CD4-positive, alpha-beta T cell (primary cell): Measurements from ENCODE around the gene COL18A1. TPM values are rescaled to one million over a fixed set of nuclear protein-coding genes. Genes with fewer than 3 reads are reported as not detected.

Experiments used
- ATAC-seq: fragments of 200-7000 bp; cut with Tn5 transposase; one replicate; pipeline ENCODE4 v1.10.0; 2022; ENCODE audit warnings: mild to moderate bottlenecking; ENCODE audit not compliant: poor library complexity
- CTCF ChIA-PET: fragments of 350-600 bp; sonication (Branson Sonifier 250); formaldehyde crosslinking; loops from one replicate; lab custom pipeline; 2021; ENCODE audit warnings: antibody characterized with exemption, inconsistent platforms; lab: Charles Lee
- POLR2A ChIA-PET: fragments of 350-600 bp; sonication (Branson Sonifier 250); formaldehyde crosslinking; loops from one replicate; lab custom pipeline; 2021; ENCODE audit warnings: antibody characterized with exemption, inconsistent platforms; lab: Charles Lee
- DNase-seq, 14 experiments: peaks; one replicate each; pipeline ENCODE4 v3.0.0-alpha.2; 2013 to 2020; ENCODE audit warnings: mixed read lengths in 2 of 14
- H3K27ac ChIP-seq, 2 donors: one replicate each; pipeline versions ENCODE4 v1.5.1 to v1.7.0; 2013; ENCODE audit warnings: low read length in 2 of 2, low read depth in 1 of 2, mild to moderate bottlenecking in 1 of 2
- H3K27me3 ChIP-seq, 2 experiments: 1 replicate in 1 of 2; 2 replicates in 1 of 2; pipeline versions ENCODE4 v1.6.1 to v1.7.0; 2013; ENCODE audit warnings: low read length in 2 of 2, control low read depth in 1 of 2, mild to moderate bottlenecking in 1 of 2, moderate library complexity in 1 of 2; ENCODE audit not compliant: insufficient read depth in 2 of 2, control insufficient read depth in 1 of 2
- H3K36me3 ChIP-seq: one replicate; pipeline ENCODE4 v1.6.1; 2013; ENCODE audit warnings: low read length, control low read depth; ENCODE audit not compliant: insufficient read depth
- H3K4me1 ChIP-seq: one replicate; pipeline ENCODE4 v1.6.1; 2013; ENCODE audit warnings: low read length, control low read depth; ENCODE audit not compliant: insufficient read depth
- H3K4me3 ChIP-seq: one replicate; pipeline ENCODE4 v1.5.1; 2013; ENCODE audit warnings: mild to moderate bottlenecking, low read length, moderate library complexity
- H3K9me3 ChIP-seq, 2 experiments: 1 replicate in 1 of 2; 2 replicates in 1 of 2; pipeline versions ENCODE4 v1.6.1 to v1.7.0; 2013; ENCODE audit warnings: low read length in 2 of 2, mild to moderate bottlenecking in 2 of 2, control low read depth in 1 of 2, moderate library complexity in 1 of 2; ENCODE audit not compliant: control insufficient read depth in 1 of 2, insufficient read depth in 1 of 2
- H3K27ac Mint-ChIP-seq: one replicate; pipeline ENCODE4 v1.8.0; 2020; ENCODE audit warnings: mixed read lengths
- H3K27me3 Mint-ChIP-seq: one replicate; pipeline ENCODE4 v1.8.0; 2021; ENCODE audit warnings: mixed read lengths
- H3K36me3 Mint-ChIP-seq: one replicate; pipeline ENCODE4 v1.8.0; 2021; ENCODE audit warnings: low read depth, mixed read lengths
- H3K4me1 Mint-ChIP-seq: one replicate; pipeline ENCODE4 v1.8.0; 2021; ENCODE audit warnings: low read depth, mixed read lengths
- H3K4me3 Mint-ChIP-seq: one replicate; pipeline ENCODE4 v1.8.0; 2020; ENCODE audit warnings: mild to moderate bottlenecking, mixed read lengths
- H3K9me3 Mint-ChIP-seq: one replicate; pipeline ENCODE4 v1.8.0; 2020; ENCODE audit warnings: mixed read lengths
- CTCF ChIP-seq: fragments of 200-600 bp; IDR thresholded peaks from one replicate; pipeline ENCODE4 v1.8.0; 2022; ENCODE audit warnings: antibody characterized with exemption, mild to moderate bottlenecking
- intact Hi-C, 2 experiments: fragments of 100-400 bp; cut with DNase I in 1 of 2; cut with micrococcal nuclease in 1 of 2; formaldehyde crosslinking; loops; one replicate each; pipeline versions ENCODE4 v1.15.1 to v1.9.0; 2023 to 2025; cut with DNase I, micrococcal nuclease
- total RNA-seq, 174 experiments: library from RNA in 2 of 174; stranded (reverse) in 2 of 174; gene quantifications; one replicate each; pipeline ENCODE4 v1.2.3 and lab custom pipeline; 2021 to 2026

The COL18A1 gene
- total RNA-seq, 2 experiments from 2014 or later = 15.2 to 16.0 TPM

GRCh38 chr21:45405271-45405818 lies 380 bp downstream of the COL18A1 start:
- H3K9me3 Mint-ChIP-seq = peaks cover 5% of the 10 kb centered on the region
- DNase-seq (peak in 1 of 14 experiments; percentile 32), ATAC-seq (no peak)
- no peaks in the 10 kb centered on the region for H3K36me3 Mint-ChIP-seq
- Histone ChIP-seq H3K4me3 (no peak overlapping the region), H3K27me3 (peaks cover 54 to 57% of the 10 kb centered on the region in 2 experiments), H3K27ac (no peak overlapping the region), H3K4me1 (peaks cover 19% of the 10 kb centered on the region), H3K36me3 (no peaks in the 10 kb centered on the region), H3K9me3 (peaks cover 0 to 34% of the 10 kb centered on the region in 2 experiments)
- peaks cover 67% of the 10 kb centered on the region for H3K27me3 Mint-ChIP-seq
- intact Hi-C loops = no loop called here
- ChIA-PET CTCF (no interaction called here), POLR2A (no interaction called here)
- H3K4me3 Mint-ChIP-seq = no peak overlapping the region
- no peak for TF ChIP-seq CTCF
- no peak overlapping the region for H3K27ac Mint-ChIP-seq
- H3K4me1 Mint-ChIP-seq = peaks cover 18% of the 10 kb centered on the region

- intact Hi-C loops = no loop called here
- peaks cover 63% of the 10 kb centered on the region for H3K27me3 Mint-ChIP-seq
- CTCF ChIA-PET = no interaction called here
Measured at GRCh38 chr21:45405819-45406762, 1.1 kb downstream of the COL18A1 start.

More at GRCh38 chr21:45405819-45406762, 1.1 kb downstream of the COL18A1 start:
- peaks cover 51 to 57% of the 10 kb centered on the region in 2 experiments for H3K27me3 ChIP-seq
- POLR2A ChIA-PET = interaction anchor here (0.6 kb wide), 1 partner anchor 66 kb away, joined by 3 read pairs; no protein-coding TSS in a partner anchor
- H3K27ac Mint-ChIP-seq = no peak overlapping the region
- H3K4me1 Mint-ChIP-seq = peaks cover 18% of the 10 kb centered on the region
- H3K36me3 Mint-ChIP-seq = no peaks in the 10 kb centered on the region
- peak in 1 of 14 experiments; percentile 18 for DNase-seq
- H3K27ac ChIP-seq = no peak overlapping the region
- H3K36me3 ChIP-seq = no peaks in the 10 kb centered on the region
- H3K4me3 ChIP-seq = no peak overlapping the region
- peaks cover 19% of the 10 kb centered on the region for H3K4me1 ChIP-seq
- ATAC-seq = no peak
- peaks cover 5% of the 10 kb centered on the region for H3K9me3 Mint-ChIP-seq
- peaks cover 0 to 29% of the 10 kb centered on the region in 2 experiments for H3K9me3 ChIP-seq
- no peak for TF ChIP-seq CTCF
- peak overlapping the region; percentile 51 for H3K4me3 Mint-ChIP-seq
